Fibroblast of mammary gland (primary cell): ENCODE measurements around the gene OR10G3.

ENCODE experiments used
- DNase-seq: peaks from one replicate; pipeline ENCODE4 v3.0.0-alpha.2; 2010; ENCODE audit warnings: low read depth
- H3K4me3 ChIP-seq: 2 replicates; pipeline ENCODE4 v1.5.1; 2011; ENCODE audit warnings: low read depth, mild to moderate bottlenecking, low read length, moderate library complexity; ENCODE audit not compliant: control insufficient read depth
- CTCF ChIP-seq: conservative IDR thresholded peaks from 2 replicates; pipeline ENCODE4 v1.5.1; 2011; ENCODE audit warnings: low read depth, low read length, inconsistent platforms; ENCODE audit not compliant: control insufficient read depth, insufficient read depth

OR10G3 gene

GRCh38 chr14:21526672-21527317 lies 53.1 kb downstream of the OR10G3 start:
- no peak for DNase-seq
- no peak overlapping the region for H3K4me3 ChIP-seq
- no peak for TF ChIP-seq CTCF

- H3K4me3 ChIP-seq, result peak within 1 kb of the TSS; percentile 62
- no peak for TF ChIP-seq CTCF
- DNase-seq, result peak; percentile 38
Observed at GRCh38 chr14:21525962-21526671, 53.8 kb downstream of the OR10G3 start, which contains the start of gene SALL2. SALL2 (minus strand) TSS chr14:21526346; CDS start chr14:21526127, 219 bp downstream.

GRCh38 chr14:21525571-21525961 lies 54.3 kb downstream of the OR10G3 start:
- TF ChIP-seq CTCF, result no peak
- DNase-seq, result peak; percentile 25

GRCh38 chr14:21524575-21525490 lies 55.0 kb downstream of the OR10G3 start:
- TF ChIP-seq CTCF, result no peak
- DNase-seq, result no peak
- H3K4me3 ChIP-seq, result peak overlapping the region; percentile 62

More at GRCh38 chr14:21525571-21525961, 54.3 kb downstream of the OR10G3 start:
- peak overlapping the region; percentile 62 for H3K4me3 ChIP-seq

GRCh38 chr14:21523203-21523602 lies 56.7 kb downstream of the OR10G3 start:
- no peak for TF ChIP-seq CTCF
- DNase-seq, result no peak
- no peak overlapping the region for H3K4me3 ChIP-seq

- peak; percentile 90 for DNase-seq
- H3K4me3 ChIP-seq, result no peak overlapping the region
- no peak for TF ChIP-seq CTCF
Observed at GRCh38 chr14:21521501-21521900, 58.4 kb downstream of the OR10G3 start.
